Limb (tissue), 2 donors: ENCODE results near the gene ELF3.
"Not testable (repeated sequence)": the region's sequence is repeated elsewhere in the genome, so short reads cannot be mapped to it uniquely, and the experiment has no call there.

Experiments
- DNase-seq, 2 donors: peaks; one replicate each; pipeline ENCODE4 v3.0.0-alpha.2; 2016; ENCODE audit errors: extremely low spot score in 2 of 2

ELF3 gene

DNA sequence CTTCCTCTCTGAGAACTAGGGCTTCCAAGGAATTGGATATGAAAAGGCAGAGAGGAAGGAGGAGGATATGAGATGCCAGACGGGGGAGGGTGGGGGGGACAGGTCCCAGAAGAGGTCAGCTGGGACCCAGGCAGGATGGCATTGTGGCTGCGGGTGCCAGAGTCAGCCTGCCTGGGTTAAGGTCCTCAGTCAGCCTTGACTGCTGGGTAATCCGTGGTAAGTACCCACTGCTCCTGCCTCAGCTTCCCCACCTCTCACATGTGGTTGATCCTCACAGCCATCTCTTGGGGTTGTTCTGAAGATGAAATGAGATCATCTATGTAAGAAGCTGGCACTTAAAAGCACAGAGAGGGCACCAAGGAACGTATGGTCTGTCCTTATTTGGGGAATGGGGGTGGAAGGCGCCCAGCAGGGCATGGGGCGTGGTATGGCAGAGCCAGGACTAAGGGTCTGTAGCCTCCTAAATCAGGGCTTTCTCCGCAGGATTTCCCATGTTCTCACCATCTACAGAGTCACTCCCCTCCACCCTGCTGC is 23.8 kb downstream of the ELF3 start:
- no peak for DNase-seq

- DNase-seq = peak in 1 of 2 donors; percentile 70
Measured at GRCh38 chr1:202034683-202035462, 24.5 kb downstream of the ELF3 start.

DNA sequence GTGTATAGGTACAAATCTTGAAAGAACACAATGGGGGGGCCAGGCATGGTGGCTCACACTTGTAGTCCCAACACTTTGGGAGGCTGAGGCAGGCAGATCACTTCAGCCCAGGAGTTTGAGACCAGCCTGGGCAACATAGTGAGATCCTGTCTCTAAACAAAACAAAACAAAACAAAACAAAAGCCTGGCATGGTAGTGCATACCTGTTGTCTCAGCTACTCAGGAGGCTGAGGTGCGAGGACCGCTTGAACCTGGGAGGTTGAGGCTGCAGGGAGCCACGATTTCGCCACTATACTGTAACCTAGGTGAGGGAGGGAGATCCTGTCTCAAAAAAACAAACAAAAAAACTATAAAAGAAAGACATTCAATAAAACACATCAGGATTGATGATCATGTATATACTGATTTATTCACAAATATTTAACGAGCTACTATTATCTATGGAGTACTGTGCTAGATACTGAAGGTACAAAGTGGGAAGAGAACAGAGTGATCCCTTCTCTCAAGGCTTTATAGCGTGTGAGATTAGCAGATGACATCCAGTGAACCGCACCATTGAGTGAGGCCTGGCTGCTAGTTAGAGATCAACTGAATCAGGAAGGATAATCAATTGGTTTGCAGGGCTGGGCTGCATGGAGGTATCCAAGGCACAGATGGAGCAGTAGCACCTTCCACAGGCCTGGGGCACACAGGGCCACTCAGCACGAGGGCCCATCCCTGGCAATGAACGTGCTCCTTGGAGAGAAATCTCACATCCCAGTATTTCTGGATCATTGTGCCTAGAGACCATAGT is 26.4 kb downstream of the ELF3 start:
- no peak for DNase-seq

GRCh38 chr1:202037706-202038296 is 27.4 kb downstream of the ELF3 start:
- no peak for DNase-seq

- no peak for DNase-seq
Measured at GRCh38 chr1:202038688-202039346, 28.4 kb downstream of the ELF3 start.

DNA sequence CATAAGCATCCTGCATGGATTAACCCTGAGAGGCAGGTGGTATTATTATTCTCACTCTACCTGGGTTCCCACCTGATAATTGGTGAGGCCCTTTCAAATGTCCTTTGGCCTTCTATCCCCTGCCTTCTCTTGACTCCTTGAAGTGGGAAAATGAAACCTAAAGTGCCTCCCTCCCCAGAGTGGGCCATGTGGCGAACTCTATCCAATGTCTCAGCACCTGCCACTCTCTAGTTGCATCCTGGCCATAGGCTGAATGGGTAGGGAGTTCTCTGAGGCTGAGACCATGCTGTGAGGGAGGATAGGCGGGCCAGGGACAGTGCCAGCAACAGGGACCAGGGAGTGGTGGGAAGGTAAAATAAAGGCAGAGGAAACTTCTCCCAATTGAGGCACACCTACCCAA is 35.3 kb downstream of the ELF3 start:
- no peak for DNase-seq

DNA sequence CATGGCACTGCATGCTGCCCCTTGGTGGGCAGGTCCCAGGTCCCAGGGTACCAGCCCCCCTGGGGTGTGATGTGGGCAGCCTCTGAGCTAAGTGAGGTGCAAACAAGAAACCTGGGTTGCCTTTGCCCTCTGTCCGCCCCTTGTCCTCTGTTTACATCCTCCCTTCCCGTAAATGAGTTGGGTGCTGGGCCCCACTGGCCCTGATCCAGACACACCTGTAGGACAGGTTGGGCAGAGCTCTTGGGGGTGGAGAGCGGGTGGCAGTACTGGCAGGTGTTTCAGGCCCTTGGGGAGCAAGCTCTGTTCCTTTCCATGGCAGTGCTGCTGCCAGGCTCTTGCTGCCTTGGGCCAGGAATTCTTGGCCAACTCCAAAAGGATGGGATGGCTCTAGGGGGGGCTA is 35.8 kb downstream of the ELF3 start:
- DNase-seq = no peak

- DNase-seq = no peak
Measured at GRCh38 chr1:202046748-202047708, 36.6 kb downstream of the ELF3 start.

DNA sequence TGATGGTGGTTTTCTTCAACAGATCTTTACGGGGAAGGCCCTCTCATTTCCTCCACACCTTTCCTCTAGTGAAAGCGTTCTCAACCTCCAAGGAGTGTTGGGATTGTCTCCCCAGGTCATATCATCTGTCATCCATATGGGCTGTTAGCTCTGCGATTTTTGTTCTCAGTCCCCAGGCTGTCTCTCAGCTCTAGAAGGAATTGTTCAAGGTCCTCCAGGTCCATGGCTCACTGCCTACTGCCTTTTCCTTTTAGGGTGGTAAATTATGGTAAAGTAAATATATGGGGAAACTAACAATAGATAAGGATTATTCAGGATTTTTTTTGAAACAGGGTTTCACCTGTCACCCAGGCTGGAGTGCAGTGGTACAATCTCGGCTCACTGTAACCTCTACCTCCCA is 37.6 kb downstream of the ELF3 start:
- DNase-seq = no peak

DNA sequence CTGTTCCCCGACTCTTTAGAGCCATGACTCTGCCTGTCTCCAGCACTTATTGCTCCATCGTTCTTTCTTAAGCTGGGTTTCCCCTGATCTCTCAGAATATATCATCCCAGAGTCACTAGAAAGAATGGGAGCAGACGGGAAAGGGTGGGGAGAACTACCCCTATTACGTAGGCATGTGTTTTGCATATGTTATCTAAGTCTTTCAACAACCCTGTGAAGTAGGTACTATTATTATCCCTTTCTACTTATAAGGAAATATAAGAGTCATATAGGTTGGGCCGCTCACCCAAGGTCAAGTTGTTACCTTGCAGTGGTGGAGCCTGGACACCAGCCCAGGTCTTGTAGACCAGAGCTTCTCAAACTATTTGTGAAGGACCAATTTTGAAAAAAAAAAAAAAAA is 38.7 kb downstream of the ELF3 start:
- no peak for DNase-seq

- no peak for DNase-seq
Measured at GRCh38 chr1:202054094-202054493, 43.7 kb downstream of the ELF3 start.

DNA sequence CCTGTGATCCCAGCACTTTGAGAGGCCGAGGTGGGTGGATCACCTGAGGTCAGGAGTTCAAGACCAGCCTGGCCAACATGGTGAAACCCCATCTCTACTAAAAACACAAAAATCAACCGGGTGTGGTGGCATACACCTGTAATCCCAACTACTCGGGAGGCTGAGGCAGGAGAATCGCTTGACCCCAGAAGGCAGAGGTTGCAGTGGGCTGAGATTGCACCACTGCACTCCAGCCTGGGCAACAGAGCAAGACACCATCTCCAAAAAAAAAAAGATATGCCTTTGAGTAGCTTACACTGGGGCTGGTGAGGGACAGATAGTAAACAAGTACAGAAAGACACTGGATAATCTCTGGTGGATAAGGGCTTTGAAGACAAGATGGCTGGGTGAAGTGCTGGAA is 44.3 kb downstream of the ELF3 start:
- DNase-seq = not testable (repeated sequence)

GRCh38 chr1:202056644-202057334 is 46.4 kb downstream of the ELF3 start:
- DNase-seq = no peak

GRCh38 chr1:202057335-202057704 is 46.9 kb downstream of the ELF3 start:
- not testable (repeated sequence) for DNase-seq

DNA sequence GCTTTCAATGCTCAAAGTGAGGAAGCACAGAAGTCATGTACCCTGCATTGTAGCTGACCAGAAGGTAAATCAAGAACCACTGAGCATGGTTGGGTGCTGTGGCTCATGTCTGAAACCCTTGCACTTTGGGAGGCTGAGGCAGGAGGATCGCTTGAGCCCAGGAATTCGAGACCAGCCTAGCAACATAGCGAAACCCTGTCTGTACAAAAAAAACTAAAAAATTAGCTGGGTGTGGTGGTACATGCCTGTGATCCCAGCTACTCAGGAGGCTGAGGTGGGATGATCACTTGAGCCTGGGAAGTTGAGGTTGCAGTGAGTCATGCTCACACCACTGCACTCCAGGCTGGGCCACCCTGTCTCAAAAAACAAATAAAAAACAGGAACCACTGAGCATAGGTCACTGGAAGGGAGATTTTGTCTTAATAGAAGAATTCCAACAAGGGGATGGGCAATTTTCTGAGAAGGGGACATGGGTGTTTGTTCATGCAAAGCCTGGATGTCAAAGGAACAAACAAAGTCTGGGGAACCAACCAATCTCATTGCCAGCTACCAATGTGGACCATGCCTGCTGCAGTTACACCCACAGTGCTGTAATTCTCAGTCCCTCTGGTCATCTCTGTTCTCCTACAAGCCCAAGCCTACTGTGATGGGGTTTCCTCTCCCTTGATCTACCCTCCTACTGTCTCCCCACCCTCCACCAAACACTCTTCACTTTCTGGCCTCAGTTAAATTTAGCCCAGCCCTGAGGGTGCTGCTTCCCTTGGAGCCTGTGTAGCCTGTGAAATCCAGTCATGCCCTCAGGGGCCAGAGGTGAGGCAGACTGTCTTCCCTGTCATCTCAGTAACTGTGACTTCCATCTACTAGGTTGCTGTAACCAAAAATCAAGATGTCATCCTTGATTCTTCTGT is 47.9 kb downstream of the ELF3 start:
- no peak for DNase-seq

- DNase-seq = no peak
Measured at GRCh38 chr1:202061055-202061454, 50.7 kb downstream of the ELF3 start.

DNA sequence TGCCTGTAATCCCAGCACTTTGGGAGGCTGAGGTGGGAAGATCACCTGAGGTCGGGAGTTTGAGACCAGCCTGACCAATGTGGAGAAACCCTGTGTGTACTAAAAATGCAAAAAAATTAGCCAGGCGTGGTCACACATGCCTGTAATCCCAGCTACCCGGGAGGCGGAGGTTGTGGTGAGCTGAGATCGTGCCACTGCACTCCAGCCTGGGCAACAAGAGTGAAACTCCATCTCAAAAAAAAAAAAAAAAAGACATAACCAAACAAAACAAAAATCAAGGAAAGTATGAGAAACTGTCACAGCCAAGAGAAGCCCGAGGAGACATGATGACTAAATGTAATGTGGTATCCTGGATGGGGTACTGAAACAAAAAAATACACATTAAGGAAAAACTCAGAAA is 51.4 kb downstream of the ELF3 start:
- DNase-seq = not testable (repeated sequence)

GRCh38 chr1:202062636-202063035 is 52.2 kb downstream of the ELF3 start:
- not testable (repeated sequence) for DNase-seq

- DNase-seq = no peak
Measured at GRCh38 chr1:202063093-202063492, 52.7 kb downstream of the ELF3 start.
